Measurements from ENCODE around the gene COL27A1. TPM values are rescaled to one million over a fixed set of nuclear protein-coding genes. Genes with fewer than 3 reads are reported as not detected.
A peak's percentile ranks its signal among the peaks of the same experiment; 100 is the strongest.

COL27A1 gene
- total RNA-seq, 2 donors from 2014 or later = 2.7 to 3.7 TPM

GRCh38 chr9:114296338-114296737, 141.0 kb downstream of the COL27A1 start:
- ATAC-seq (no peak), DNase-seq (no peak)
- intact Hi-C loops (cut with DNase I, micrococcal nuclease) = no loop called here

- ATAC-seq = no peak
- intact Hi-C loops (cut with DNase I, micrococcal nuclease) = no loop called here
Measured at GRCh38 chr9:114299286-114300152, 144.2 kb downstream of the COL27A1 start.

GRCh38 chr9:114300153-114300845, 145.0 kb downstream of the COL27A1 start:
- intact Hi-C loops (cut with DNase I, micrococcal nuclease) = no loop called here
- ATAC-seq (no peak), DNase-seq (peak in 1 of 2 donors; percentile 7)

More at GRCh38 chr9:114299286-114300152, 144.2 kb downstream of the COL27A1 start:
- DNase-seq = peak in 1 of 2 donors; percentile 7

- DNase-seq (peak in 1 of 2 donors; percentile 19), ATAC-seq (no peak)
- intact Hi-C loops (cut with DNase I, micrococcal nuclease) = no loop called here
Measured at GRCh38 chr9:114300846-114301797, 145.8 kb downstream of the COL27A1 start.

- ATAC-seq (no peak), DNase-seq (peak in 1 of 2 donors; percentile 11)
- intact Hi-C loops (cut with DNase I, micrococcal nuclease) = no loop called here
Measured at GRCh38 chr9:114301798-114302565, 146.6 kb downstream of the COL27A1 start.

- no peak for ATAC-seq
- intact Hi-C loops (cut with DNase I, micrococcal nuclease) = no loop called here
- peak in 1 of 2 donors; percentile 7 for DNase-seq
Measured at GRCh38 chr9:114302727-114303126, 147.4 kb downstream of the COL27A1 start.

- ATAC-seq (no peak), DNase-seq (peak in 1 of 2 donors; percentile 8)
- intact Hi-C loops (cut with DNase I, micrococcal nuclease) = no loop called here
Measured at GRCh38 chr9:114303571-114303970, 148.2 kb downstream of the COL27A1 start.

- intact Hi-C loops (cut with DNase I, micrococcal nuclease) = no loop called here
- no peak for ATAC-seq
- peak in 1 of 2 donors; percentile 8 for DNase-seq
Measured at GRCh38 chr9:114303977-114304376, 148.6 kb downstream of the COL27A1 start.

- intact Hi-C loops (cut with DNase I, micrococcal nuclease) = no loop called here
- ATAC-seq = no peak
- DNase-seq = peak in 1 of 2 donors; percentile 15
Measured at GRCh38 chr9:114304416-114305188, 149.3 kb downstream of the COL27A1 start.

GRCh38 chr9:114307899-114308267, 152.5 kb downstream of the COL27A1 start:
- intact Hi-C loops (cut with DNase I, micrococcal nuclease) = no loop called here
- no peak for DNase-seq
- no peak for ATAC-seq

- DNase-seq (peak in 1 of 2 donors; percentile 4), ATAC-seq (no peak)
- intact Hi-C loops (cut with DNase I, micrococcal nuclease) = no loop called here
Measured at GRCh38 chr9:114308361-114308950, 153.1 kb downstream of the COL27A1 start.

GRCh38 chr9:114309096-114309495, 153.8 kb downstream of the COL27A1 start:
- intact Hi-C loops (cut with DNase I, micrococcal nuclease) = no loop called here
- DNase-seq (peak in 1 of 2 donors; percentile 4), ATAC-seq (no peak)

- DNase-seq (peak in 1 of 2 donors; percentile 6), ATAC-seq (no peak)
- intact Hi-C loops (cut with DNase I, micrococcal nuclease) = no loop called here
Measured at GRCh38 chr9:114310471-114311450, 155.4 kb downstream of the COL27A1 start.

- intact Hi-C loops (cut with DNase I, micrococcal nuclease) = no loop called here
- ATAC-seq (no peak), DNase-seq (peak in 1 of 2 donors; percentile 8)
Measured at GRCh38 chr9:114311571-114312512, 156.5 kb downstream of the COL27A1 start.

GRCh38 chr9:114312513-114312875, 157.2 kb downstream of the COL27A1 start:
- intact Hi-C loops (cut with DNase I, micrococcal nuclease) = no loop called here
- DNase-seq (peak in 1 of 2 donors; percentile 18), ATAC-seq (no peak)
